GM12872 (cell line): ENCODE data around the gene FRMD3.

Experiments used
- CTCF ChIP-seq: IDR thresholded peaks from 3 replicates; pipeline ENCODE4 v1.5.1; 2011; ENCODE audit warnings: low read depth, mild to moderate bottlenecking, low read length, moderate library complexity; ENCODE audit not compliant: insufficient read depth

FRMD3 gene

GRCh38 chr9:83267741-83268140, 270.5 kb downstream of the FRMD3 start:
- TF ChIP-seq CTCF: no peak

- TF ChIP-seq CTCF: no peak
Measured at GRCh38 chr9:83266666-83267496, 271.3 kb downstream of the FRMD3 start.

GRCh38 chr9:83266331-83266665, 271.9 kb downstream of the FRMD3 start:
- no peak for TF ChIP-seq CTCF

- TF ChIP-seq CTCF: no peak
Measured at GRCh38 chr9:83264315-83264714, 273.9 kb downstream of the FRMD3 start.

- TF ChIP-seq CTCF: no peak
Measured at GRCh38 chr9:83259558-83259957, 278.6 kb downstream of the FRMD3 start.

GRCh38 chr9:83257937-83258891, 280.0 kb downstream of the FRMD3 start:
- TF ChIP-seq CTCF: no peak

- no peak for TF ChIP-seq CTCF
Measured at GRCh38 chr9:83247732-83248131, 290.5 kb downstream of the FRMD3 start.
